GM23338 (cell line): ENCODE data around the gene KCTD4.

Experiments used
- EZH2 ChIP-seq: fragments of 200-600 bp; sonication (generic); IDR thresholded peaks from one replicate; pipeline ENCODE4 v1.8.0; 2017; ENCODE audit warnings: antibody characterized with exemption, mild to moderate bottlenecking, low read depth; ENCODE audit not compliant: unreplicated experiment
- EZH2phosphoT487 ChIP-seq: fragments of 200-600 bp; sonication (generic); IDR thresholded peaks from one replicate; pipeline ENCODE4 v1.8.1; 2018; ENCODE audit warnings: antibody characterized with exemption; ENCODE audit not compliant: unreplicated experiment
- NANOG ChIP-seq: IDR thresholded peaks from 2 replicates; pipeline ENCODE4 v1.6.1; 2016; ENCODE audit warnings: antibody characterized with exemption, borderline replicate concordance
- POLR2AphosphoS5 ChIP-seq: IDR thresholded peaks from 2 replicates; pipeline ENCODE4 v1.6.1; 2016; ENCODE audit warnings: antibody characterized with exemption, low read depth
- TF ChIP-seq, protein P1 (sequence below), 2 experiments: fragments of 200-600 bp in 1 of 2; sonication (generic) in 1 of 2; conservative IDR thresholded peaks; 2 replicates each; pipeline versions ENCODE4 v1.5.1 to v1.6.1; 2016 to 2017; ENCODE audit warnings: antibody characterized with exemption in 2 of 2, low read depth in 2 of 2, mild to moderate bottlenecking in 2 of 2, moderate library complexity in 1 of 2

DNA sequence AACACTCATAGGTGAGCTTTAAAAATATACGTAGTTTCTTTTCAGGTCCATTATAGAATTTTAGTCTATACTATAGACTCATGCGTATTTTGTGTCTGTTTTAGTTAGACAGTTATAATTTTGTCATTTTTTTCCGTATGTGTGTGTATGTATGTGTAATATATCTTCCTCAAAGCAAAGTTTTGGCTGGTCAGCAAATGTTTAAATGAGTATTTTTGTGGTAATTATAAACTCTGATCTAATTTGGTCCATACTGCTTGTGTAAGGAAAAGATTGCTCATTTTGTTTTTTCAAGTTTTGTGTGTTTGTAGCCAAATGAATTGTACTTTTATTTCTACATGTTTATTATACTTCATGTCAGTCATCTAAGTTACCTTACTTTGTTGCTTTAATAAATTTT is 20.5 kb downstream of the KCTD4 start:
- TF ChIP-seq, protein P1, sequence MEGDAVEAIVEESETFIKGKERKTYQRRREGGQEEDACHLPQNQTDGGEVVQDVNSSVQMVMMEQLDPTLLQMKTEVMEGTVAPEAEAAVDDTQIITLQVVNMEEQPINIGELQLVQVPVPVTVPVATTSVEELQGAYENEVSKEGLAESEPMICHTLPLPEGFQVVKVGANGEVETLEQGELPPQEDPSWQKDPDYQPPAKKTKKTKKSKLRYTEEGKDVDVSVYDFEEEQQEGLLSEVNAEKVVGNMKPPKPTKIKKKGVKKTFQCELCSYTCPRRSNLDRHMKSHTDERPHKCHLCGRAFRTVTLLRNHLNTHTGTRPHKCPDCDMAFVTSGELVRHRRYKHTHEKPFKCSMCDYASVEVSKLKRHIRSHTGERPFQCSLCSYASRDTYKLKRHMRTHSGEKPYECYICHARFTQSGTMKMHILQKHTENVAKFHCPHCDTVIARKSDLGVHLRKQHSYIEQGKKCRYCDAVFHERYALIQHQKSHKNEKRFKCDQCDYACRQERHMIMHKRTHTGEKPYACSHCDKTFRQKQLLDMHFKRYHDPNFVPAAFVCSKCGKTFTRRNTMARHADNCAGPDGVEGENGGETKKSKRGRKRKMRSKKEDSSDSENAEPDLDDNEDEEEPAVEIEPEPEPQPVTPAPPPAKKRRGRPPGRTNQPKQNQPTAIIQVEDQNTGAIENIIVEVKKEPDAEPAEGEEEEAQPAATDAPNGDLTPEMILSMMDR (conservative IDR thresholded peaks at IDR 0.05; ENCODE audit: low read depth in 2 of 2), result no peak
- no peak for TF ChIP-seq POLR2AphosphoS5
- no peak for TF ChIP-seq EZH2
- TF ChIP-seq NANOG, result no peak
- TF ChIP-seq EZH2phosphoT487, result no peak
